ENCODE data around the gene CCDC85A.

CCDC85A gene

GRCh38 chr2:56197816-56198215 lies 14.0 kb downstream of the CCDC85A start:
- DNase-seq = no peak

- no peak for DNase-seq
These were observed 15.1 kb downstream of the CCDC85A start for GRCh38 chr2:56198936-56199335.

- no peak for DNase-seq
These were observed 15.7 kb downstream of the CCDC85A start for GRCh38 chr2:56199492-56199891.

GRCh38 chr2:56202381-56203121 lies 18.8 kb downstream of the CCDC85A start:
- DNase-seq = no peak

DNA sequence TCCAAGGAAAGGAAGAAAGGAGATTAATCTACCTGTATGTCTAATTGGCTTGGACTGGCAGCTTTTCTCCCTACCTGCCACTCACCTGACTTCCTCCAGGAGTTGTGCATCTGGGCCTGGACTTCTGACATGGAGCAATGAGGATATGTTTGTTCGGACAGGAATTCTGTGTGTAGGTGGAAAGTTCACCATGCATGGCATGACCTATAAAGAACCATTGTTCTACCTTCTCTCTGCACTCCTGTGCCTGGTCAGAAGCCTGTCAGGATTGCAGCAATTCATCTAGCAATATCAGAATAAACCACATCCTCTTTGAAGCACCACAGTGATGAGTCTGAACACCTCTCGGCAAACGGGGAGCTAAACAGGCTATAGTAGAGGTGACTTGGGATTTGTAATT lies 20.8 kb downstream of the CCDC85A start:
- DNase-seq = no peak

DNA sequence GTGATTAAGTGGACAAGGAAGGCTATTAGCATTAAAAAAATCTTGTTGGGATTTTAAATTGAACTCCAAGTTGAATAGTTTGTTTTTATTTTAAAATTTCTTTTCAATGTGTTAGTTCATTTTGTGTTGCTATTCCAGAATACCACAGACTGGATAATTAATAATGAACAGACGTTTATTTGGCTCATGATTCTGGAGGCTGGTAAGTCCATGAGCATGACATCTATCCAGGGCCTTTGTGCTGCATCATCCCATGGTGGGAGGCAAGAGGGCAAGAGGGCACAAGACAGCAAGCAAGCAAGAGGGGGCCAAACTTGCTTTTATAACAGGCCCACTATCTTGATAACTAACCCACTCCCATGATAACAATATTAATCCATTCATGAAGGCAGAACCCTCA lies 22.5 kb downstream of the CCDC85A start:
- DNase-seq = no peak

GRCh38 chr2:56207760-56208159 lies 24.0 kb downstream of the CCDC85A start:
- DNase-seq = no peak

GRCh38 chr2:56208380-56208779 lies 24.6 kb downstream of the CCDC85A start:
- DNase-seq = no peak

DNA sequence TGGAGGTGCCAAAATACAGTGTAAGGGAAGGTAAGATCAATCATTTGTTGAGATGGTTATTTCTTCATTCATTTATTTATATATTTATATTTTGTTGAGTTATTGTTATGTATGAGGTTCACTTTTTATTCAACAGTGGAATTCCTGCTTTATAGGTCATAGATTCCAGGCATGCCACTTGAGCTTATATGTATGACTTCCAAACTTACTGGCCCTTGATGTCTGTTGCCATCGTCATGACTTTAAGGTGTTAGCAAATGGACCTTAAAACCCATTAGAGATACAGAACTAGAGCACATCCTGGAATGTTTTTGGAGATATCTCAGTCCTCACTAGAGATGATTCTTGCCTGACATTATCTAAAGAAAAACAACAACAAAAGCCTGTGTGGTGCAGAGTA lies 25.9 kb downstream of the CCDC85A start:
- DNase-seq = no peak

- DNase-seq = no peak
These were observed 26.5 kb downstream of the CCDC85A start for GRCh38 chr2:56210291-56210690.

DNA sequence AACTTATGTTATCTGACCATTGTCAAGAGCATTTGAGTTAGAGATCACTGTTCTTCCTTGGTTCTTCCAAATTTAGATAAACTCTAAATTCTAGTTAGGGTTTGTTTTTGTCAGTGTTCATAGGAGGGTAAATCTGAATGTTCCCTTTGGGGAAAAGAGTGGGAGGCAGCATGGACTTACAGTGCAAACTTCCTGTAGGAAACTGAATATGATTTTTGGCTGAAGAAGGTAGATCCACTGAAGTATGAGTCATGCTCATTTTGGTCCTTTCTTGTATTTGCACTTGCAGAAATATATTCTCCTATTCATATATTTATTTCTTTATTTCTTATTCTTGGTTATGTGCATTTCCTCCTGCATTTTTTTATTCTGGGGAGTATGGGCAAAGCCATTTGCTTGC lies 27.3 kb downstream of the CCDC85A start:
- no peak for DNase-seq

DNA sequence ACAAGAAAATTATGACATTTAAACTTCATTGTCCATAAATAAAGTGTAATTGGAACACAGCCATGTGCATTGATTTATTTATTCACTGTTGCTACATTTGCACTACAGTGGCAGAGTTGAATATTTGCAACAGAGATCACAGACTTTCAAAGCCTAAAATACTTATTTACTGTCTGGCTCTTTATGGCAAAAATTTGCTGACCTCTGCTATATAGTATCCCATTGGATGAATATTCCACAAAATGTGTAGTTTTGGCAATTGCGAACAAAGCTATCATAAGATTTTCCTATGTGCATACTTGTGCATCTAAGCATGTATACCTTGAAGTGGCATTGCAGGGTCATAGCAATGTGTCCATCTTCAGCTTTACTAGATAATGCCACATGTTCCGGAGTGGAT lies 32.1 kb downstream of the CCDC85A start:
- DNase-seq = no peak

DNA sequence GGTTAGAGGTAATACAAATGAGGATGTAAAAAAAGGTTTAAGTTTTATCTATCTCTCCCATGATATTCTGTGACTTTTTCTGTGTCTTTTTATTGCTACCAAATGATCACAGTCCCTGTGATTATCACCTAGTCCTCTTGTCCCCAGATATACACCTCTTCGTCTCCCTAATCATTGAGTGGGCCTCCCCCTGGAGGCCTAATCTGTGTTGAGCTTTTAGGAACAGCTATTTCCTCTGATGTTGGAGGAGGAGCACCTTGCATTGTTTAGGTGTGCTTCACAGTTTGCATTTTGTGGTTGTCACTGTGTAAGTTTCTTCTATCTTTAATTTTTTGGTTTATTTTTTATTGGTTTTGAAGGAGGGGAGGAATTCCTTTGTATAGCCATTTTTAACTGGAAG lies 33.3 kb downstream of the CCDC85A start:
- DNase-seq = no peak

GRCh38 chr2:56222481-56222880 lies 38.7 kb downstream of the CCDC85A start:
- no peak for DNase-seq

DNA sequence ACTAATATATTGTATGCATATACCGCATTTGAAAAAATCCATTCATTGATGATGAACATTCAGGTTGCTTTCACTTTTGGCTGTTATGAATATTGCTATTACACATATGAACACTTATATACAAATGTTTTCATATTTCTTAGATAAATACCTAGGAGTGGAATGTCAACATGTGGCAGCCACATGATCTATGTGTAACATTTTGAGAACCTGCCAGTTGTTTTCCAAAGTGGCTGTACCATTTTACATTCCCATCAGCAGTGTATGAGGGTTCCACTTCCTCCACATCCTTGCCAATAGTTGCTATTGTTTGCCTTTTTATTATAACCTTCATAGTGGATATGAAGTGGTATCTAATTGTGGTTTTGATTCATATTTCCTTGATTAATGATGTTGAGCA lies 40.5 kb downstream of the CCDC85A start:
- no peak for DNase-seq

DNA sequence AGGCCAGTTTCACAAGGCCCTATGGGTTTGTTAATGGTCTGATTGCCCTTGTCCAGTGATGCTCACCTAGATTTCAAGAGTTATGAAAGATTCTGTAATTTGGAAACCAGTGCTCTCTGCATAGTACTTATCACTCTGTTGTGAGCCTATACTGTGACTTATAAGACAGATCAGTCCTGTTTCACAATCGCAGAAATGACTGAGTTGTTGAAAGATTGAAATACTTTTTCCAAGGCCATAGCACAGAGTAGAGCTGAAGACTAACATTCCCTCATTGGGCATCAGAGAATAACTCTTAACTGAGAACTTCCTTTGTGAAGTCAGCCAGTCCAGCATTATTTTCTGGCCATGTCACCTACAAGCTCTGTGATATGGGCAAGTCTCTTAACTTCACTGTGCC lies 44.0 kb downstream of the CCDC85A start:
- DNase-seq = no peak

- no peak for DNase-seq
These were observed 45.7 kb downstream of the CCDC85A start for GRCh38 chr2:56229397-56230060.

- no peak for DNase-seq
These were observed 46.4 kb downstream of the CCDC85A start for GRCh38 chr2:56230156-56230555.

GRCh38 chr2:56231361-56231760 lies 47.6 kb downstream of the CCDC85A start:
- DNase-seq = no peak

- no peak for DNase-seq
These were observed 49.1 kb downstream of the CCDC85A start for GRCh38 chr2:56232912-56233311.

DNA sequence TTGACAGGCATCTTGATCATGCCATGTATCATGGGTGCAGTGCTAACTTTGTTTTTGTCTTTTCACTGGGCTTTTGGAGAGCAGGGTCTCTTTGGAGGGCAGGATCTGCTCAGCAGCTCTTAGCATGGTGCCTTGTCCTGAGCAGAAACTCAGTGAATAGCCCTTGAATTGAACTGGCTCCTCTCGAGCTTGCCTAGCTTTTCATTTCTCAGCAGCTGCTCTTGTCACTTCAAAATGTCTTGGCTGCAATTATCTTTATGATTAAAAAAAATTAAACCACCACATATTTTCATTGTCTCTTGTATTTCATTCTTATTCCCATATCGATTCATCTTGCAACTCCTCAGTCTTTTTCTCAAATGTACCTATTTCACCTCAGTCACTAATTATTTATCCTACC lies 50.5 kb downstream of the CCDC85A start:
- no peak for DNase-seq

- DNase-seq = no peak
These were observed 55.2 kb downstream of the CCDC85A start for GRCh38 chr2:56239030-56239429.

GRCh38 chr2:56239437-56239836 lies 55.6 kb downstream of the CCDC85A start:
- DNase-seq = no peak

DNA sequence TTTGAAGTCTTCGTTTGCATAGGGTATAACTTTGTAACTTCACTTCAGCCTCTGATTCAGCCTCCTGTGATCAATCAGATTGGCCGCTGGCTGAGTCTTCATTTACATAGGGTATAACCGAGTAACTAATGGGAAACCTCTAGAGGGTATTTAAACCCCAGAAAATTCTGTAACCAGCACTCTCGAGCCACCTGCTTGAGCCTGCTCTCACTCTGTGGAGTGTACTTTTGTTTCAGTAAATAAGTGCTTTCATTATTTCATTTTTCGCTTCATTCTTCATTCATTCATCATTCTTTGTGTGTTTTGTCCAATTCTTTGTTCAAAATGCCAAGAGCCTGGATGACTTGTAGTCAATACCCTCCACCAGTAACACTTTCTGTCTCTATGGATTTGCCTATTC lies 56.4 kb downstream of the CCDC85A start:
- no peak for DNase-seq

- DNase-seq = no peak
These were observed 60.7 kb downstream of the CCDC85A start for GRCh38 chr2:56244506-56244905.

Data from GOT3 (cell line).